WI38 (cell line): Measurements from ENCODE around the gene CIRBP.

Source experiments
- H3K4me3 ChIP-seq: 2 replicates; pipeline ENCODE4 v1.5.1; 2011; ENCODE audit warnings: low read depth, mild to moderate bottlenecking, control low read depth, low read length
- TF ChIP-seq, protein P1 (sequence below): IDR thresholded peaks from 2 replicates; pipeline ENCODE4 v1.5.1; 2012; ENCODE audit warnings: low read depth, mild to moderate bottlenecking, control low read depth, low read length

CIRBP gene

DNA sequence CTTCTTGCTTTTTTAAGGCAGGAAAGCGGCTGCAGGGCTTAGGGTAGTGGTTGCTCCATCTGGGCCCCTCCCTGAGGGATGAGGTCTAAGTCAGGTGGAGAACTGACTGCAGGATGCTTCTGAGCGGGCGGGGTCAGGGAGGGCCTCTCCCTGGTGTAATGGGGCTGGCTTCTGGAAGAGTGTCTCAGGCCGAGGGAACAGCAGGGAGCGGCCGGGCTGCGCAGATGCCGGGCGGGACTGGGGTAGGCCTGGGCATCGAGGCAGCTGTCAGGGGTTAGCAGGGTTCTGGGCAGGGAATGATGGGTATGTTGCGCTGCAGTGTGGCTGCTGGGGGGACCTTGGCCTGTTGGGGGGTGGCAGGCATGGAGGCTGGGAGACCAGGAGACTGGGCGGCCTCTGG lies 8.9 kb downstream of the CIRBP start:
- no peak overlapping the region for H3K4me3 ChIP-seq
- TF ChIP-seq, protein P1, sequence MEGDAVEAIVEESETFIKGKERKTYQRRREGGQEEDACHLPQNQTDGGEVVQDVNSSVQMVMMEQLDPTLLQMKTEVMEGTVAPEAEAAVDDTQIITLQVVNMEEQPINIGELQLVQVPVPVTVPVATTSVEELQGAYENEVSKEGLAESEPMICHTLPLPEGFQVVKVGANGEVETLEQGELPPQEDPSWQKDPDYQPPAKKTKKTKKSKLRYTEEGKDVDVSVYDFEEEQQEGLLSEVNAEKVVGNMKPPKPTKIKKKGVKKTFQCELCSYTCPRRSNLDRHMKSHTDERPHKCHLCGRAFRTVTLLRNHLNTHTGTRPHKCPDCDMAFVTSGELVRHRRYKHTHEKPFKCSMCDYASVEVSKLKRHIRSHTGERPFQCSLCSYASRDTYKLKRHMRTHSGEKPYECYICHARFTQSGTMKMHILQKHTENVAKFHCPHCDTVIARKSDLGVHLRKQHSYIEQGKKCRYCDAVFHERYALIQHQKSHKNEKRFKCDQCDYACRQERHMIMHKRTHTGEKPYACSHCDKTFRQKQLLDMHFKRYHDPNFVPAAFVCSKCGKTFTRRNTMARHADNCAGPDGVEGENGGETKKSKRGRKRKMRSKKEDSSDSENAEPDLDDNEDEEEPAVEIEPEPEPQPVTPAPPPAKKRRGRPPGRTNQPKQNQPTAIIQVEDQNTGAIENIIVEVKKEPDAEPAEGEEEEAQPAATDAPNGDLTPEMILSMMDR, result no peak

GRCh38 chr19:1278713-1279660 lies 9.9 kb downstream of the CIRBP start:
- no peak overlapping the region for H3K4me3 ChIP-seq
- TF ChIP-seq, protein P1, result no peak

DNA sequence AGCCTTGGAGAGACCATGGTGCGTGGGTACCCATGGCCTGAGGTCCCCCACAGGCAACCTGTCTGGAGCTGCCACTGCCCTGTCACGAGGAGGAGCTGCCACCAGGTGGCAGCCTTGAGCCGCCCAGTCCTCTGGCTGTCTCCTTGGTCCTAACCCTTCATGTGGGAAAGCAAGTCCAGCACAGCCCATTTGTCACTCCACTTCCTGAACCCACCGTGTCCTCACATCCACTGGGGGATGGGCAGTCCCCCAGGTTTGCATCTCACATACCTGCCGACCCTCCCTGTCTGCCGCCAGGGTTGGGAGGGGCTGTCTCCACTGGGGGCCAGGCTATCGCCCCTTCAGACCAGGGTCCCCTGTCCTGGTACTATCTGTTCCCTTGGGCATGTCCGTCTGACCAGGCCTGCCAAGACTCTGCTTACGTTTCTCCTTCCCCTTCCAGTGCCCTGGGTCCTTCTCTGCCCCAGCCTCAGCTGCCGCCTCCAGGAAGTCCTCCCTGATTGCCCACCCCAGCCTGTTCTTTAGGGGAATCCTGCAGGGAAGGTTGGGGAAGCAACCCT lies 10.7 kb downstream of the CIRBP start:
- H3K4me3 ChIP-seq, result no peak overlapping the region
- TF ChIP-seq, protein P1, result peak; percentile 89

GRCh38 chr19:1280636-1281568 lies 11.8 kb downstream of the CIRBP start:
- TF ChIP-seq, protein P1, result no peak
- no peak overlapping the region for H3K4me3 ChIP-seq

- H3K4me3 ChIP-seq, result no peak overlapping the region
- TF ChIP-seq, protein P1, result no peak
These were observed 12.6 kb downstream of the CIRBP start for GRCh38 chr19:1281569-1282287.

- no peak overlapping the region for H3K4me3 ChIP-seq
These were observed 13.6 kb downstream of the CIRBP start for GRCh38 chr19:1282588-1283206.

More at GRCh38 chr19:1282588-1283206, 13.6 kb downstream of the CIRBP start:
- TF ChIP-seq, protein P1, result no peak
